Measurements from ENCODE around the gene CSNK1G2. TPM values are rescaled to one million over a fixed set of nuclear protein-coding genes. Genes with fewer than 3 reads are reported as not detected.
A peak's percentile ranks its signal among the peaks of the same experiment; 100 is the strongest.

The CSNK1G2 gene
- total and polyA plus RNA-seq, 2 of the 13 experiments (the other 11 are each of a cell fraction or from before 2014, with no cell fraction given), result 53.8 to 72.5 TPM

- TF ChIP-seq, protein P1, sequence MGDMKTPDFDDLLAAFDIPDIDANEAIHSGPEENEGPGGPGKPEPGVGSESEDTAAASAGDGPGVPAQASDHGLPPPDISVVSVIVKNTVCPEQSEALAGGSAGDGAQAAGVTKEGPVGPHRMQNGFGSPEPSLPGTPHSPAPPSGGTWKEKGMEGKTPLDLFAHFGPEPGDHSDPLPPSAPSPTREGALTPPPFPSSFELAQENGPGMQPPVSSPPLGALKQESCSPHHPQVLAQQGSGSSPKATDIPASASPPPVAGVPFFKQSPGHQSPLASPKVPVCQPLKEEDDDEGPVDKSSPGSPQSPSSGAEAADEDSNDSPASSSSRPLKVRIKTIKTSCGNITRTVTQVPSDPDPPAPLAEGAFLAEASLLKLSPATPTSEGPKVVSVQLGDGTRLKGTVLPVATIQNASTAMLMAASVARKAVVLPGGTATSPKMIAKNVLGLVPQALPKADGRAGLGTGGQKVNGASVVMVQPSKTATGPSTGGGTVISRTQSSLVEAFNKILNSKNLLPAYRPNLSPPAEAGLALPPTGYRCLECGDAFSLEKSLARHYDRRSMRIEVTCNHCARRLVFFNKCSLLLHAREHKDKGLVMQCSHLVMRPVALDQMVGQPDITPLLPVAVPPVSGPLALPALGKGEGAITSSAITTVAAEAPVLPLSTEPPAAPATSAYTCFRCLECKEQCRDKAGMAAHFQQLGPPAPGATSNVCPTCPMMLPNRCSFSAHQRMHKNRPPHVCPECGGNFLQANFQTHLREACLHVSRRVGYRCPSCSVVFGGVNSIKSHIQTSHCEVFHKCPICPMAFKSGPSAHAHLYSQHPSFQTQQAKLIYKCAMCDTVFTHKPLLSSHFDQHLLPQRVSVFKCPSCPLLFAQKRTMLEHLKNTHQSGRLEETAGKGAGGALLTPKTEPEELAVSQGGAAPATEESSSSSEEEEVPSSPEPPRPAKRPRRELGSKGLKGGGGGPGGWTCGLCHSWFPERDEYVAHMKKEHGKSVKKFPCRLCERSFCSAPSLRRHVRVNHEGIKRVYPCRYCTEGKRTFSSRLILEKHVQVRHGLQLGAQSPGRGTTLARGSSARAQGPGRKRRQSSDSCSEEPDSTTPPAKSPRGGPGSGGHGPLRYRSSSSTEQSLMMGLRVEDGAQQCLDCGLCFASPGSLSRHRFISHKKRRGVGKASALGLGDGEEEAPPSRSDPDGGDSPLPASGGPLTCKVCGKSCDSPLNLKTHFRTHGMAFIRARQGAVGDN (CRISPR knock-in tag; IDR thresholded peaks at IDR 0.05), result peak; percentile 98
- TF ChIP-seq ZNF720 (CRISPR knock-in tag; IDR thresholded peaks at IDR 0.05), result no peak
- no peak for TF ChIP-seq AHR (CRISPR knock-in tag; IDR thresholded peaks at IDR 0.05)
- no peak for TF ChIP-seq JUN (CRISPR knock-in tag; IDR thresholded peaks at IDR 0.05)
- peak; percentile 6; the same call in 1 of the 2 replicates for TF ChIP-seq HOXA5 (CRISPR knock-in tag; IDR thresholded peaks at IDR 0.05)
- no peak for TF ChIP-seq ZNF780A (CRISPR knock-in tag; IDR thresholded peaks at IDR 0.05)
- no peak for TF ChIP-seq EHMT2 (IDR thresholded peaks at IDR 0.05; ENCODE audit: borderline replicate concordance, low read depth, low read length)
- TF ChIP-seq PRDM15 (CRISPR knock-in tag; IDR thresholded peaks at IDR 0.05), result no peak
- no peak for TF ChIP-seq ZNF761 (CRISPR knock-in tag; conservative IDR thresholded peaks at IDR 0.05)
- no peak for TF ChIP-seq ZNF530 (CRISPR knock-in tag; IDR thresholded peaks at IDR 0.05; ENCODE audit: low read depth)
- TF ChIP-seq SIX1 (CRISPR knock-in tag; IDR thresholded peaks at IDR 0.05; ENCODE audit: borderline replicate concordance), result no peak
- no peak for TF ChIP-seq KAT7 (CRISPR knock-in tag; IDR thresholded peaks at IDR 0.05; ENCODE audit: borderline replicate concordance)
- TF ChIP-seq ATF7 (IDR thresholded peaks at IDR 0.05), result no peak
- no peak for TF ChIP-seq ATF7 (CRISPR knock-in tag; IDR thresholded peaks at IDR 0.05)
- no peak for TF ChIP-seq ZNF44 (CRISPR knock-in tag; IDR thresholded peaks at IDR 0.05)
- TF ChIP-seq, protein P2, sequence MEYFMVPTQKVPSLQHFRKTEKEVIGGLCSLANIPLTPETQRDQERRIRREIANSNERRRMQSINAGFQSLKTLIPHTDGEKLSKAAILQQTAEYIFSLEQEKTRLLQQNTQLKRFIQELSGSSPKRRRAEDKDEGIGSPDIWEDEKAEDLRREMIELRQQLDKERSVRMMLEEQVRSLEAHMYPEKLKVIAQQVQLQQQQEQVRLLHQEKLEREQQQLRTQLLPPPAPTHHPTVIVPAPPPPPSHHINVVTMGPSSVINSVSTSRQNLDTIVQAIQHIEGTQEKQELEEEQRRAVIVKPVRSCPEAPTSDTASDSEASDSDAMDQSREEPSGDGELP (IDR thresholded peaks at IDR 0.05; ENCODE audit: borderline replicate concordance, low read depth), result peak; percentile 99
- TF ChIP-seq, protein P3, sequence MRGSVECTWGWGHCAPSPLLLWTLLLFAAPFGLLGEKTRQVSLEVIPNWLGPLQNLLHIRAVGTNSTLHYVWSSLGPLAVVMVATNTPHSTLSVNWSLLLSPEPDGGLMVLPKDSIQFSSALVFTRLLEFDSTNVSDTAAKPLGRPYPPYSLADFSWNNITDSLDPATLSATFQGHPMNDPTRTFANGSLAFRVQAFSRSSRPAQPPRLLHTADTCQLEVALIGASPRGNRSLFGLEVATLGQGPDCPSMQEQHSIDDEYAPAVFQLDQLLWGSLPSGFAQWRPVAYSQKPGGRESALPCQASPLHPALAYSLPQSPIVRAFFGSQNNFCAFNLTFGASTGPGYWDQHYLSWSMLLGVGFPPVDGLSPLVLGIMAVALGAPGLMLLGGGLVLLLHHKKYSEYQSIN (CRISPR knock-in tag; IDR thresholded peaks at IDR 0.05; ENCODE audit: borderline replicate concordance), result no peak
- no peak for TF ChIP-seq FOSL1 (CRISPR knock-in tag; IDR thresholded peaks at IDR 0.05; ENCODE audit: borderline replicate concordance)
- no peak for TF ChIP-seq CC2D1A (CRISPR knock-in tag; IDR thresholded peaks at IDR 0.05)
- no peak; the same call in 1 of the 2 replicates for TF ChIP-seq TBX2 (CRISPR knock-in tag; IDR thresholded peaks at IDR 0.05; ENCODE audit: borderline replicate concordance)
Measured at GRCh38 chr19:1905110-1905862, 35.7 kb upstream of the CSNK1G2 start, which contains the start of the genes ADAT3 and SCAMP4 (continued).
